OCI-LY3 (cell line): ENCODE measurements around the gene ASS1.

ENCODE experiments used
- H2AFZ ChIP-seq: fragments of 200-600, 300-600 bp; shearing (Covaris generic); 2 replicates; pipeline ENCODE4 v1.6.0; 2014; ENCODE audit warnings: antibody characterized with exemption, low read depth, low read length
- H3K27ac ChIP-seq: fragments of 200-600, 300-600 bp; sonication (generic); 2 replicates; pipeline ENCODE4 v1.5.1; 2014; ENCODE audit warnings: mild to moderate bottlenecking, low read length, moderate library complexity, mixed read lengths
- H3K27me3 ChIP-seq: fragments of 200-600, 300-600 bp; sonication (generic); 2 replicates; pipeline ENCODE4 v1.6.1; 2014; ENCODE audit warnings: low read depth, low read length, mixed read lengths
- H3K36me3 ChIP-seq: fragments of 200-600, 300-600 bp; sonication (generic); replicated peaks from 2 replicates; pipeline ENCODE3; 2014; ENCODE audit warnings: low read depth, low read length, mixed read lengths
- H3K4me1 ChIP-seq: fragments of 300-600, 200-600 bp; sonication (generic); 2 replicates; pipeline ENCODE4 v1.6.1; 2014; ENCODE audit warnings: low read length, mixed read lengths
- H3K4me2 ChIP-seq: fragments of 200-600, 300-600 bp; sonication (generic); 2 replicates; pipeline ENCODE4 v1.6.1; 2014; ENCODE audit warnings: low read length, mixed read lengths
- H3K4me3 ChIP-seq: fragments of 300-600, 200-600 bp; sonication (generic); 2 replicates; pipeline ENCODE4 v1.5.1; 2014; ENCODE audit warnings: antibody characterized with exemption, mild to moderate bottlenecking, low read length, moderate library complexity
- H3K79me2 ChIP-seq: fragments of 300-600, 200-600 bp; shearing (Covaris generic); 2 replicates; pipeline ENCODE4 v1.6.1; 2014; ENCODE audit warnings: mild to moderate bottlenecking, low read length, mixed read lengths
- H3K9ac ChIP-seq: fragments of 300-600, 200-600 bp; shearing (Covaris generic); 2 replicates; pipeline ENCODE4 v1.6.0; 2014; ENCODE audit warnings: mild to moderate bottlenecking, low read length, moderate library complexity
- H3K9me3 ChIP-seq: fragments of 200-600, 300-600 bp; shearing (Covaris generic); 2 replicates; pipeline ENCODE4 v1.6.1; 2014; ENCODE audit warnings: low read length, mixed read lengths; ENCODE audit not compliant: insufficient read depth
- H4K20me1 ChIP-seq: fragments of 200-600, 300-600 bp; sonication (generic); 2 replicates; pipeline ENCODE4 v1.6.1; 2016; ENCODE audit warnings: low read length, mixed read lengths; ENCODE audit not compliant: insufficient read depth
- CTCF ChIP-seq: fragments of 200-600, 300-600 bp; sonication (generic); IDR thresholded peaks from 2 replicates; pipeline ENCODE4 v1.5.1; 2014; ENCODE audit warnings: antibody characterized with exemption, low read length, low read depth
- EZH2phosphoT487 ChIP-seq: fragments of 200-600 bp; shearing (Covaris generic); IDR thresholded peaks from 2 replicates; pipeline ENCODE4 v1.6.1; 2018; ENCODE audit warnings: antibody characterized with exemption, mixed run types, low read depth

The ASS1 gene

GRCh38 chr9:130454812-130455325, 10.1 kb downstream of the ASS1 start:
- Histone ChIP-seq H4K20me1 (no peaks in the 10 kb centered on the region), H3K4me2 (no peak overlapping the region), H3K4me1 (peaks cover 6% of the 10 kb centered on the region; the same call in 1 of the 2 replicates), H3K27ac (no peak overlapping the region), H3K9ac (no peak overlapping the region), H3K36me3 (no peaks in the 10 kb centered on the region), H3K79me2 (no peaks in the 10 kb centered on the region), H2AFZ (no peak overlapping the region), H3K9me3 (no peaks in the 10 kb centered on the region), H3K27me3 (peaks cover 2% of the 10 kb centered on the region; the same call in 1 of the 2 replicates), H3K4me3 (no peak overlapping the region)
- TF ChIP-seq CTCF = no peak
- no peak for TF ChIP-seq EZH2phosphoT487

- Histone ChIP-seq H3K27ac (no peak overlapping the region), H3K4me1 (peaks cover 5% of the 10 kb centered on the region), H3K9me3 (no peaks in the 10 kb centered on the region), H3K79me2 (no peaks in the 10 kb centered on the region), H4K20me1 (no peaks in the 10 kb centered on the region), H3K27me3 (peaks cover 11% of the 10 kb centered on the region; the same call in 1 of the 2 replicates), H2AFZ (no peak overlapping the region), H3K4me3 (no peak overlapping the region), H3K36me3 (no peaks in the 10 kb centered on the region), H3K4me2 (no peak overlapping the region), H3K9ac (no peak overlapping the region)
- TF ChIP-seq CTCF (no peak), EZH2phosphoT487 (no peak)
Measured at GRCh38 chr9:130458027-130458803, 13.5 kb downstream of the ASS1 start.

- no peak overlapping the region for H2AFZ ChIP-seq
- no peak overlapping the region for H3K4me2 ChIP-seq
- TF ChIP-seq CTCF (no peak), EZH2phosphoT487 (no peak)
- no peaks in the 10 kb centered on the region for H4K20me1 ChIP-seq
- H3K4me3 ChIP-seq = no peak overlapping the region
- H3K79me2 ChIP-seq = no peaks in the 10 kb centered on the region
- H3K36me3 ChIP-seq = no peaks in the 10 kb centered on the region
- no peak overlapping the region for H3K9ac ChIP-seq
- H3K4me1 ChIP-seq = peaks cover 5% of the 10 kb centered on the region
- no peaks in the 10 kb centered on the region for H3K9me3 ChIP-seq
- peaks cover 11% of the 10 kb centered on the region; the same call in 1 of the 2 replicates for H3K27me3 ChIP-seq
- H3K27ac ChIP-seq = no peak overlapping the region
Measured at GRCh38 chr9:130458804-130459067, 14.0 kb downstream of the ASS1 start.

- H3K9me3 ChIP-seq = no peaks in the 10 kb centered on the region
- H3K4me3 ChIP-seq = no peak overlapping the region
- no peaks in the 10 kb centered on the region for H3K36me3 ChIP-seq
Measured at GRCh38 chr9:130459151-130459550, 14.4 kb downstream of the ASS1 start.

More at GRCh38 chr9:130459151-130459550, 14.4 kb downstream of the ASS1 start:
- Histone ChIP-seq H3K4me1 (peaks cover 5% of the 10 kb centered on the region), H3K4me2 (no peak overlapping the region), H4K20me1 (no peaks in the 10 kb centered on the region), H2AFZ (no peak overlapping the region), H3K27ac (no peak overlapping the region), H3K27me3 (peaks cover 11% of the 10 kb centered on the region; the same call in 1 of the 2 replicates), H3K79me2 (no peaks in the 10 kb centered on the region), H3K9ac (no peak overlapping the region)
- TF ChIP-seq EZH2phosphoT487 (no peak), CTCF (no peak)
